H1 (cell line): Measurements from ENCODE around the gene KIF11. TPM values are rescaled to one million over a fixed set of nuclear protein-coding genes. Genes with fewer than 3 reads are reported as not detected.

ENCODE experiments used
- BCL11A ChIP-seq, 2 experiments: IDR thresholded peaks; one replicate each; pipeline ENCODE4 v1.6.1; 2011; ENCODE audit warnings: low read depth in 2 of 2, low read length in 2 of 2, mild to moderate bottlenecking in 2 of 2
- CBX8 ChIP-seq: fragments of 300-800, 300-1000 bp; sonication (generic); IDR thresholded peaks from 2 replicates; pipeline ENCODE4 v1.7.1; 2016; ENCODE audit warnings: low read depth, low read length, borderline replicate concordance
- KDM4A ChIP-seq: IDR thresholded peaks from one replicate; pipeline ENCODE4 v1.7.1; 2012; ENCODE audit warnings: low read depth, mild to moderate bottlenecking, moderate library complexity, low read length, inconsistent platforms; ENCODE audit not compliant: severe bottlenecking
- RBBP5 ChIP-seq: IDR thresholded peaks from 2 replicates; pipeline ENCODE4 v1.7.1; 2012; ENCODE audit warnings: low read depth, mild to moderate bottlenecking, inconsistent platforms, low read length, moderate library complexity, borderline replicate concordance
- TCF12 ChIP-seq: IDR thresholded peaks from 2 replicates; pipeline ENCODE4 v1.6.1; 2011; ENCODE audit warnings: low read depth, mild to moderate bottlenecking, low read length
- polyA plus RNA-seq, 7 experiments: library from polyadenylated mRNA; depleted of rRNA in 3 of 7; stranded (reverse) in 5 of 7; unstranded in 2 of 7; fragments of >200 nt in 5 of 7; fragments of 200-250 nt in 2 of 7; gene quantifications; 1 replicate in 5 of 7; 2 replicates in 1 of 7; 4 replicates in 1 of 7; pipeline versions ENCODE4 v1.2.1 to v1.2.3, GENCODE V29; 2011 to 2013; ENCODE audit warnings: missing spikeins in 2 of 7, mixed read lengths in 2 of 7
- total RNA-seq: library from RNA; stranded (reverse); fragmentation: NEBNext Ultra II Directional; extraction: Animal tissue kit (Norgen Biotek cat#: 25700); gene quantifications from 2 replicates; pipeline ENCODE4 v1.2.1, GENCODE V29; 2021
- TF ChIP-seq, protein P1 (sequence below), 3 experiments: IDR thresholded peaks; 1 replicate in 2 of 3; 2 replicates in 1 of 3; pipeline versions ENCODE4 v1.5.1 to v1.6.1; 2011; ENCODE audit warnings: low read length in 3 of 3, mild to moderate bottlenecking in 3 of 3, inconsistent platforms in 2 of 3, low read depth in 1 of 3, moderate library complexity in 1 of 3; ENCODE audit not compliant: insufficient read depth in 1 of 3; ENCODE audit errors: control extremely low read depth in 1 of 3

Gene KIF11
- total and polyA plus RNA-seq, 2 of the 8 experiments (the other 6 are each of a cell fraction or from before 2014, with no cell fraction given): 11.1 to 59.2 TPM

DNA sequence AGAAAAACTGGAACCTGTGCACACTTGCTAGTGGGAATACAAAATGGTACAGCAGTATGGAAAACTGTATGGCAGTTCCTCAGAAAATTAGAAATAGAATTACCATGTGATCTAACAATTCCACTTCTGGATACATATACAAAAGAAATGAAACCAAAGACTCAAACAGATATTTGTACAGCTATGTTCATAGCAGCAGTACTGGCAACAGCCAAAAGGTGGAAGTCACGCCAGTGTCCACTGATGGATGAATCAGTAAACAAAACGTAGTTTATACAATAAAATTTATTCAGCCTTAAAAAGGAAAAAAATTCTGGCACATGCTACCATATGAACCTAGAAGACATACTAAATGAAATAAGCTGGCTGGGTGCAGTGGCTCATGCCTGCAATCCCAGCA is 42.0 kb upstream of the KIF11 start (continued):
- TF ChIP-seq CBX8: no peak
- TF ChIP-seq, protein P1, sequence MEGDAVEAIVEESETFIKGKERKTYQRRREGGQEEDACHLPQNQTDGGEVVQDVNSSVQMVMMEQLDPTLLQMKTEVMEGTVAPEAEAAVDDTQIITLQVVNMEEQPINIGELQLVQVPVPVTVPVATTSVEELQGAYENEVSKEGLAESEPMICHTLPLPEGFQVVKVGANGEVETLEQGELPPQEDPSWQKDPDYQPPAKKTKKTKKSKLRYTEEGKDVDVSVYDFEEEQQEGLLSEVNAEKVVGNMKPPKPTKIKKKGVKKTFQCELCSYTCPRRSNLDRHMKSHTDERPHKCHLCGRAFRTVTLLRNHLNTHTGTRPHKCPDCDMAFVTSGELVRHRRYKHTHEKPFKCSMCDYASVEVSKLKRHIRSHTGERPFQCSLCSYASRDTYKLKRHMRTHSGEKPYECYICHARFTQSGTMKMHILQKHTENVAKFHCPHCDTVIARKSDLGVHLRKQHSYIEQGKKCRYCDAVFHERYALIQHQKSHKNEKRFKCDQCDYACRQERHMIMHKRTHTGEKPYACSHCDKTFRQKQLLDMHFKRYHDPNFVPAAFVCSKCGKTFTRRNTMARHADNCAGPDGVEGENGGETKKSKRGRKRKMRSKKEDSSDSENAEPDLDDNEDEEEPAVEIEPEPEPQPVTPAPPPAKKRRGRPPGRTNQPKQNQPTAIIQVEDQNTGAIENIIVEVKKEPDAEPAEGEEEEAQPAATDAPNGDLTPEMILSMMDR (IDR thresholded peaks at IDR 0.05; ENCODE audit: control extremely low read depth in 1 of 3, insufficient read depth in 1 of 3, low read depth in 1 of 3, low read length in 3 of 3): no peak
- TF ChIP-seq BCL11A (IDR thresholded peaks at IDR 0.05; ENCODE audit: low read depth in 2 of 2, low read length in 2 of 2): no peak
- no peak for TF ChIP-seq RBBP5
- TF ChIP-seq KDM4A: no peak
- no peak for TF ChIP-seq TCF12
